Astrocyte (in vitro differentiated cells and primary cell): Measurements from ENCODE around the gene SCN1A. TPM values are rescaled to one million over a fixed set of nuclear protein-coding genes. Genes with fewer than 3 reads are reported as not detected.
"Not testable (repeated sequence)": the region's sequence is repeated elsewhere in the genome, so short reads cannot be mapped to it uniquely, and the experiment has no call there.

Experiments
- DNase-seq: peaks from one replicate; pipeline ENCODE4 v3.0.0-alpha.2; 2010; ENCODE audit warnings: low read depth
- FAIRE-seq: peaks from 2 replicates; lab custom pipeline; 2011; peaks lifted over from hg19 to GRCh38; lab: Jason Lieb, UNC
- H2AFZ ChIP-seq: 2 replicates; pipeline ENCODE4 v1.6.0; 2012; ENCODE audit warnings: low read depth, low read length, inconsistent platforms
- H3K27ac ChIP-seq: 2 replicates; pipeline ENCODE4 v1.5.1; 2011; ENCODE audit warnings: low read depth, low read length, inconsistent platforms
- H3K27me3 ChIP-seq: 2 replicates; pipeline ENCODE4 v1.6.0; 2011; ENCODE audit warnings: low read length, inconsistent platforms; ENCODE audit not compliant: insufficient read depth
- H3K36me3 ChIP-seq: 2 replicates; pipeline ENCODE4 v1.5.1; 2011; ENCODE audit warnings: low read length, inconsistent platforms; ENCODE audit not compliant: insufficient read depth
- H3K4me1 ChIP-seq: 2 replicates; pipeline ENCODE4 v1.5.1; 2011; ENCODE audit warnings: low read length, inconsistent platforms; ENCODE audit not compliant: insufficient read depth
- H3K4me2 ChIP-seq: 2 replicates; pipeline ENCODE4 v1.6.0; 2012; ENCODE audit warnings: low read length, inconsistent platforms
- H3K4me3 ChIP-seq: 2 replicates; pipeline ENCODE4 v1.5.1; 2011; ENCODE audit warnings: low read depth, mild to moderate bottlenecking, low read length, inconsistent platforms; ENCODE audit not compliant: insufficient read depth
- H3K79me2 ChIP-seq: 2 replicates; pipeline ENCODE4 v1.6.0; 2012; ENCODE audit warnings: mild to moderate bottlenecking, low read length, inconsistent platforms; ENCODE audit not compliant: insufficient read depth
- H3K9ac ChIP-seq: 2 replicates; pipeline ENCODE4 v1.6.0; 2012; ENCODE audit warnings: mild to moderate bottlenecking, low read length, inconsistent platforms
- H3K9me3 ChIP-seq: 2 replicates; pipeline ENCODE4 v1.5.1; 2012; ENCODE audit warnings: low read depth, mild to moderate bottlenecking, low read length, inconsistent platforms; ENCODE audit not compliant: insufficient read depth
- H4K20me1 ChIP-seq: 2 replicates; pipeline ENCODE4 v1.6.0; 2012; ENCODE audit warnings: low read length, inconsistent platforms; ENCODE audit not compliant: insufficient read depth
- H3K27ac Mint-ChIP-seq: one replicate; pipeline ENCODE4 v1.8.0; 2021; ENCODE audit warnings: mild to moderate bottlenecking, mixed read lengths; ENCODE audit not compliant: unreplicated experiment
- H3K27me3 Mint-ChIP-seq: one replicate; pipeline ENCODE4 v1.8.0; 2021; ENCODE audit warnings: low read depth, mixed read lengths; ENCODE audit not compliant: unreplicated experiment
- H3K36me3 Mint-ChIP-seq: one replicate; pipeline ENCODE4 v1.8.0; 2021; ENCODE audit warnings: low read depth, mixed read lengths; ENCODE audit not compliant: unreplicated experiment
- H3K4me1 Mint-ChIP-seq: one replicate; pipeline ENCODE4 v1.8.0; 2021; ENCODE audit warnings: low read depth, mixed read lengths; ENCODE audit not compliant: unreplicated experiment
- H3K4me3 Mint-ChIP-seq: one replicate; pipeline ENCODE4 v1.8.0; 2021; ENCODE audit warnings: mild to moderate bottlenecking, moderate library complexity, mixed read lengths; ENCODE audit not compliant: unreplicated experiment
- H3K9me3 Mint-ChIP-seq: one replicate; pipeline ENCODE4 v1.8.0; 2021; ENCODE audit warnings: mild to moderate bottlenecking, mixed read lengths; ENCODE audit not compliant: unreplicated experiment
- EZH2 ChIP-seq: IDR thresholded peaks from 2 replicates; pipeline ENCODE4 v1.6.1; 2012; ENCODE audit warnings: mild to moderate bottlenecking, low read length, inconsistent platforms; ENCODE audit not compliant: insufficient read depth
- total RNA-seq: library from RNA; stranded (reverse); gene quantifications from 2 replicates; pipeline ENCODE4 v1.2.1, GENCODE V29; 2021
- TF ChIP-seq, protein P1 (sequence below): IDR thresholded peaks from 2 replicates; pipeline ENCODE4 v1.5.1; 2011; ENCODE audit warnings: low read depth, mild to moderate bottlenecking, inconsistent platforms, low read length, moderate library complexity; ENCODE audit not compliant: insufficient read depth

The SCN1A gene
- total RNA-seq, 1 donor from 2014 or later, result not detected

DNA sequence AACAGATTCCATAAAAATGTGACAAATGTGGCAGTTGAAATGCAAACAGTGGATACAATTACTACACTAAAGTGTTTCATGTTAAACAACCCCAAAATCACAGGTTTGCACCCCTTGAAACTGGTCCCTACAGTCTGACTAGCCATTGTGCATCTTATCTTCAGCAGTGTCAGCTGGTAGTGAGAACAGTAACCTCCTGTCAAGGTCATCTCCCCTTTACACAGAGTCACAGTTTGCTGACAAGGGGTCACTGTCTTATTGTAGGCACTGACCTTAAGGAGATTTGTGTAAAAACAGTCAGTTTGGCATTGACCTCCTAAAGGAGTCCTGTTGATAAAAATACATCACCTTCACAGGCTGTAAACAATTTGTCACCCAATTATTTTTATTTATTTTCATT, 137.0 kb downstream of the SCN1A start:
- no peak for DNase-seq
- H3K36me3 Mint-ChIP-seq, result no peaks in the 10 kb centered on the region
- FAIRE-seq, result no peak
- H3K27me3 Mint-ChIP-seq, result no peaks in the 10 kb centered on the region
- no peaks in the 10 kb centered on the region for H4K20me1 ChIP-seq
- no peaks in the 10 kb centered on the region for H3K4me1 ChIP-seq
- H3K36me3 ChIP-seq, result no peaks in the 10 kb centered on the region
- H3K9me3 Mint-ChIP-seq, result peaks cover 5% of the 10 kb centered on the region
- H3K79me2 ChIP-seq, result no peaks in the 10 kb centered on the region
- H3K27ac Mint-ChIP-seq, result no peak overlapping the region
- H3K27me3 ChIP-seq, result no peaks in the 10 kb centered on the region
- no peak overlapping the region for H3K4me3 ChIP-seq
- TF ChIP-seq EZH2, result no peak
- TF ChIP-seq, protein P1, sequence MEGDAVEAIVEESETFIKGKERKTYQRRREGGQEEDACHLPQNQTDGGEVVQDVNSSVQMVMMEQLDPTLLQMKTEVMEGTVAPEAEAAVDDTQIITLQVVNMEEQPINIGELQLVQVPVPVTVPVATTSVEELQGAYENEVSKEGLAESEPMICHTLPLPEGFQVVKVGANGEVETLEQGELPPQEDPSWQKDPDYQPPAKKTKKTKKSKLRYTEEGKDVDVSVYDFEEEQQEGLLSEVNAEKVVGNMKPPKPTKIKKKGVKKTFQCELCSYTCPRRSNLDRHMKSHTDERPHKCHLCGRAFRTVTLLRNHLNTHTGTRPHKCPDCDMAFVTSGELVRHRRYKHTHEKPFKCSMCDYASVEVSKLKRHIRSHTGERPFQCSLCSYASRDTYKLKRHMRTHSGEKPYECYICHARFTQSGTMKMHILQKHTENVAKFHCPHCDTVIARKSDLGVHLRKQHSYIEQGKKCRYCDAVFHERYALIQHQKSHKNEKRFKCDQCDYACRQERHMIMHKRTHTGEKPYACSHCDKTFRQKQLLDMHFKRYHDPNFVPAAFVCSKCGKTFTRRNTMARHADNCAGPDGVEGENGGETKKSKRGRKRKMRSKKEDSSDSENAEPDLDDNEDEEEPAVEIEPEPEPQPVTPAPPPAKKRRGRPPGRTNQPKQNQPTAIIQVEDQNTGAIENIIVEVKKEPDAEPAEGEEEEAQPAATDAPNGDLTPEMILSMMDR, result no peak
- H3K27ac ChIP-seq, result no peak overlapping the region
- H3K9ac ChIP-seq, result no peak overlapping the region
- no peak overlapping the region for H3K4me3 Mint-ChIP-seq
- H3K9me3 ChIP-seq, result no peaks in the 10 kb centered on the region
- no peak overlapping the region for H2AFZ ChIP-seq
- H3K4me1 Mint-ChIP-seq, result no peaks in the 10 kb centered on the region
- no peak overlapping the region for H3K4me2 ChIP-seq

DNA sequence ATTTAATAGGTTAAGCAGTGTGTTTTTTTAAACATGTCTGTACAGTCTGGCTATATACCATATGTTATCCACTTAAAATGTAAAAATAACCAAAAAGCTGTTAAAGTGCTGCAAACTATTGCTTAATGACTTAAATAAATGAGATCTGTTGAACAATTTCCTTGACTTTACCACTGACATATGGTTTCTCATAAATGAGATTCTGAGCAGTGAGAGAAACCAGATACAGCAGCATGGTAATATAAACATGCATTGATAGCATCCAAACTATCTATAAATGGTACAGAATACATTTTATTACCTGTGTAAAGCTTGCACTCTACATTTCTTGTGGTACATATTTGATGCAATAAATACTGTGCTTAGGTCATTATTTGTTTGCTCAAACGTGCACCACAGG, 138.0 kb downstream of the SCN1A start:
- Histone ChIP-seq H3K4me2 (no peak overlapping the region), H3K9me3 (no peaks in the 10 kb centered on the region), H3K27ac (no peak overlapping the region), H3K4me3 (no peak overlapping the region), H3K79me2 (no peaks in the 10 kb centered on the region), H3K9ac (no peak overlapping the region), H3K27me3 (no peaks in the 10 kb centered on the region), H4K20me1 (no peaks in the 10 kb centered on the region), H2AFZ (no peak overlapping the region), H3K36me3 (no peaks in the 10 kb centered on the region), H3K4me1 (no peaks in the 10 kb centered on the region)
- DNase-seq (no peak), FAIRE-seq (no peak)
- Mint-ChIP-seq H3K27ac (no peak overlapping the region), H3K4me1 (no peaks in the 10 kb centered on the region), H3K27me3 (no peaks in the 10 kb centered on the region), H3K9me3 (peaks cover 5% of the 10 kb centered on the region), H3K4me3 (no peak overlapping the region), H3K36me3 (no peaks in the 10 kb centered on the region)
- TF ChIP-seq, protein P1, result no peak
- TF ChIP-seq EZH2, result no peak

DNA sequence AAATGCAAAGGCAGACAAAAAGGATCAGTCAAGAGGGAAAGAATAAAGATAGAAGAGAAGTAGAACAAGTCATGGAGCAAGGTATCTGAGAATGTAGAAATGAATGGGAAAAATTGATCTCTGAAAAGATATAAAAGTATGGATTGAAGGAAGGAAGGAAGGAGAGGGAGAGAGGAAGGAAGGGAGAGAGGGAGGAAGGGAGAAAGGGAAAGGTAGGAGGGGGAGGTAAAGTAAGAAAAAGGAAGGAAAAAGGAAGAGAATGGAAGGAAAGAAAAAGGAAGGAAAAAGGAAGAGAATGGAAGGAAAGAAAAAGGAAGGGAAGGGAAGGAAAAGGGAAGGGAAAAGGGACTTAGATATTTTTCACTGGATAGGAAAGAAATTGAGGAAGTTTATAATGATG, 142.7 kb downstream of the SCN1A start:
- H3K36me3 Mint-ChIP-seq, result no peaks in the 10 kb centered on the region
- H2AFZ ChIP-seq, result no peak overlapping the region
- no peaks in the 10 kb centered on the region for H3K4me1 Mint-ChIP-seq
- no peak overlapping the region for H3K27ac Mint-ChIP-seq
- no peak overlapping the region for H3K4me3 ChIP-seq
- H3K4me1 ChIP-seq, result no peaks in the 10 kb centered on the region
- no peak overlapping the region for H3K4me2 ChIP-seq
- H3K79me2 ChIP-seq, result no peaks in the 10 kb centered on the region
- H3K9ac ChIP-seq, result no peak overlapping the region
- DNase-seq (no peak), FAIRE-seq (no peak)
- H3K27me3 ChIP-seq, result no peaks in the 10 kb centered on the region
- H3K36me3 ChIP-seq, result no peaks in the 10 kb centered on the region
- H3K9me3 ChIP-seq, result no peaks in the 10 kb centered on the region
- no peaks in the 10 kb centered on the region for H4K20me1 ChIP-seq
- H3K9me3 Mint-ChIP-seq, result peaks cover 3% of the 10 kb centered on the region
- no peak overlapping the region for H3K27ac ChIP-seq
- TF ChIP-seq, protein P1, result no peak
- no peak for TF ChIP-seq EZH2
- no peak overlapping the region for H3K4me3 Mint-ChIP-seq
- no peaks in the 10 kb centered on the region for H3K27me3 Mint-ChIP-seq

DNA sequence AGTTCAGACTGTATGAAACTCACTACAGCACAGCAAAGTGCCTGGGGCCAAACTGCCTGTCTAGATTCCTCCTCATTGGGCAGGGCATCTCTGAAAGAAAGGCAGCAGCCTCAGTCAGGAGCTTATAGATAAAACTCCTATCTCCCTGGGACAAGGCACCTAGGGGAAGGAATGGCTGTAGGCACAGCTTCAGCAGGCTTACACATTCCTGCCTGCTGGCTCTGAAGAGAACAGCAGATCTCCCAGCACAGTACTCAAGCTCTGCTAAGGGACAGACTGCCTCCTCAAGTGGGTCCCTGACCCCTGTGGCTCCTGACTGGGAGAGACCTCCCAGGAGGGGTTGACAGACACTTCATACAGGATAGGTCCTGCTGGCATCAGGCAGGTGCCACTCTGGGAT, 155.7 kb downstream of the SCN1A start:
- H3K9ac ChIP-seq, H3K9me3 Mint-ChIP-seq, H3K9me3 ChIP-seq, H3K79me2 ChIP-seq, H3K4me1 Mint-ChIP-seq, H3K4me1 ChIP-seq, H3K4me3 ChIP-seq, H3K4me3 Mint-ChIP-seq, DNase-seq, H3K27me3 Mint-ChIP-seq, H3K4me2 ChIP-seq, H3K27ac Mint-ChIP-seq, H3K36me3 ChIP-seq, H3K27ac ChIP-seq, H2AFZ ChIP-seq, H3K36me3 Mint-ChIP-seq, H4K20me1 ChIP-seq, FAIRE-seq, H3K27me3 ChIP-seq: not testable (repeated sequence)
